Activated naive CD8-positive, alpha-beta T cell treated with anti-CD3 and anti-CD28 coated beads, Interleukin-2, amount 10 ng/mL, durations not matched to agents 7 days and 5 days (primary cell): ENCODE measurements around the gene STX8. TPM values are rescaled to one million over a fixed set of nuclear protein-coding genes. Genes with fewer than 3 reads are reported as not detected.
A peak's percentile ranks its signal among the peaks of the same experiment; 100 is the strongest.

Source experiments
- ATAC-seq: fragments of 150-1000 bp; cut with Tn5 transposase; one replicate; pipeline ENCODE4 v1.10.0; 2021; ENCODE audit warnings: low read depth, moderate library complexity
- POLR2A ChIA-PET: fragments of 350-600 bp; sonication (Branson Sonifier 250); formaldehyde crosslinking; loops from one replicate; lab custom pipeline; 2021; ENCODE audit warnings: antibody characterized with exemption; lab: Charles Lee
- DNase-seq: peaks from one replicate; pipeline ENCODE4 v3.0.0; 2021
- H3K27ac Mint-ChIP-seq: one replicate; pipeline ENCODE4 v1.8.0; 2022; ENCODE audit warnings: mild to moderate bottlenecking, mixed read lengths
- H3K27me3 Mint-ChIP-seq: one replicate; pipeline ENCODE4 v1.8.0; 2022; ENCODE audit warnings: mild to moderate bottlenecking, moderate library complexity, mixed read lengths
- H3K36me3 Mint-ChIP-seq: one replicate; pipeline ENCODE4 v1.8.0; 2021; ENCODE audit warnings: mild to moderate bottlenecking, mixed read lengths
- H3K4me1 Mint-ChIP-seq: one replicate; pipeline ENCODE4 v1.8.0; 2021; ENCODE audit warnings: mixed read lengths
- H3K4me3 Mint-ChIP-seq: one replicate; pipeline ENCODE4 v1.8.0; 2022; ENCODE audit warnings: mild to moderate bottlenecking, moderate library complexity, mixed read lengths
- H3K9me3 Mint-ChIP-seq: one replicate; pipeline ENCODE4 v1.8.0; 2021; ENCODE audit warnings: mixed read lengths
- total RNA-seq, 2 experiments: library from RNA; stranded (reverse); gene quantifications; one replicate each; pipeline ENCODE4 v1.2.3, GENCODE V29; 2021

STX8 gene
- total RNA-seq, 2 experiments from 2014 or later, result 62.6 to 68.9 TPM

- DNase-seq (no peak), ATAC-seq (no peak)
- Mint-ChIP-seq H3K36me3 (no peaks in the 10 kb centered on the region), H3K4me1 (peaks cover 20% of the 10 kb centered on the region), H3K4me3 (no peak overlapping the region), H3K9me3 (peaks cover 3% of the 10 kb centered on the region), H3K27ac (no peak overlapping the region), H3K27me3 (no peaks in the 10 kb centered on the region)
- POLR2A ChIA-PET, result no interaction called here
These were observed 319.8 kb downstream of the STX8 start for GRCh38 chr17:9255833-9256232.

- Mint-ChIP-seq H3K4me1 (peaks cover 20% of the 10 kb centered on the region), H3K27me3 (no peaks in the 10 kb centered on the region), H3K36me3 (no peaks in the 10 kb centered on the region), H3K4me3 (no peak overlapping the region), H3K9me3 (peaks cover 3% of the 10 kb centered on the region), H3K27ac (no peak overlapping the region)
- ATAC-seq, result no peak
- DNase-seq, result no peak
- POLR2A ChIA-PET, result no interaction called here
These were observed 320.8 kb downstream of the STX8 start for GRCh38 chr17:9254841-9255240.

GRCh38 chr17:9253308-9253707, 322.3 kb downstream of the STX8 start:
- no peak for ATAC-seq
- DNase-seq, result no peak
- Mint-ChIP-seq H3K4me1 (peaks cover 15% of the 10 kb centered on the region), H3K27ac (no peak overlapping the region), H3K36me3 (no peaks in the 10 kb centered on the region), H3K9me3 (peaks cover 3% of the 10 kb centered on the region), H3K4me3 (no peak overlapping the region), H3K27me3 (no peaks in the 10 kb centered on the region)
- POLR2A ChIA-PET, result no interaction called here

GRCh38 chr17:9251273-9251672, 324.3 kb downstream of the STX8 start:
- no peak overlapping the region for H3K4me3 Mint-ChIP-seq
- no peak for DNase-seq
- no peaks in the 10 kb centered on the region for H3K36me3 Mint-ChIP-seq
- no peak for ATAC-seq
- no peak overlapping the region for H3K27ac Mint-ChIP-seq
- POLR2A ChIA-PET, result no interaction called here
- no peaks in the 10 kb centered on the region for H3K27me3 Mint-ChIP-seq
- H3K4me1 Mint-ChIP-seq, result peaks cover 14% of the 10 kb centered on the region
- H3K9me3 Mint-ChIP-seq, result peaks cover 3% of the 10 kb centered on the region

GRCh38 chr17:9249245-9249953, 326.2 kb downstream of the STX8 start:
- Mint-ChIP-seq H3K4me1 (peaks cover 14% of the 10 kb centered on the region), H3K27me3 (no peaks in the 10 kb centered on the region), H3K27ac (peak overlapping the region; percentile 31), H3K36me3 (no peaks in the 10 kb centered on the region), H3K9me3 (peaks cover 3% of the 10 kb centered on the region), H3K4me3 (no peak overlapping the region)
- POLR2A ChIA-PET, result no interaction called here
- no peak for ATAC-seq
- DNase-seq, result no peak

- ATAC-seq (no peak), DNase-seq (no peak)
- Mint-ChIP-seq H3K27ac (no peak overlapping the region), H3K36me3 (no peaks in the 10 kb centered on the region), H3K27me3 (no peaks in the 10 kb centered on the region), H3K4me1 (peaks cover 3% of the 10 kb centered on the region), H3K4me3 (no peak overlapping the region), H3K9me3 (no peaks in the 10 kb centered on the region)
- POLR2A ChIA-PET, result no interaction called here
These were observed 328.1 kb downstream of the STX8 start for GRCh38 chr17:9247401-9247938.

- H3K36me3 Mint-ChIP-seq, result no peaks in the 10 kb centered on the region
- H3K4me3 Mint-ChIP-seq, result no peak overlapping the region
- DNase-seq, result no peak
- ATAC-seq, result no peak
- H3K9me3 Mint-ChIP-seq, result no peaks in the 10 kb centered on the region
- H3K4me1 Mint-ChIP-seq, result peaks cover 4% of the 10 kb centered on the region
- POLR2A ChIA-PET, result no interaction called here
- no peak overlapping the region for H3K27ac Mint-ChIP-seq
- no peaks in the 10 kb centered on the region for H3K27me3 Mint-ChIP-seq
These were observed 331.3 kb downstream of the STX8 start for GRCh38 chr17:9244066-9245052.

GRCh38 chr17:9242983-9243382, 332.6 kb downstream of the STX8 start:
- DNase-seq (no peak), ATAC-seq (no peak)
- Mint-ChIP-seq H3K36me3 (no peaks in the 10 kb centered on the region), H3K4me3 (no peak overlapping the region), H3K4me1 (peaks cover 7% of the 10 kb centered on the region), H3K27ac (no peak overlapping the region), H3K9me3 (no peaks in the 10 kb centered on the region), H3K27me3 (peaks cover 2% of the 10 kb centered on the region)
- POLR2A ChIA-PET, result no interaction called here

- peaks cover 2% of the 10 kb centered on the region for H3K27me3 Mint-ChIP-seq
- H3K4me1 Mint-ChIP-seq, result peaks cover 7% of the 10 kb centered on the region
- no peaks in the 10 kb centered on the region for H3K9me3 Mint-ChIP-seq
- no peak overlapping the region for H3K27ac Mint-ChIP-seq
- H3K4me3 Mint-ChIP-seq, result no peak overlapping the region
- no peaks in the 10 kb centered on the region for H3K36me3 Mint-ChIP-seq
- POLR2A ChIA-PET, result no interaction called here
- DNase-seq, result no peak
- ATAC-seq, result no peak
These were observed 333.1 kb downstream of the STX8 start for GRCh38 chr17:9242497-9242881.

GRCh38 chr17:9241774-9242496, 333.7 kb downstream of the STX8 start:
- Mint-ChIP-seq H3K27me3 (peaks cover 2% of the 10 kb centered on the region), H3K9me3 (no peaks in the 10 kb centered on the region), H3K4me3 (peak overlapping the region; percentile 22), H3K36me3 (no peaks in the 10 kb centered on the region), H3K4me1 (peaks cover 7% of the 10 kb centered on the region), H3K27ac (no peak overlapping the region)
- POLR2A ChIA-PET, result interaction anchor here (0.8 kb wide), 1 partner anchor 115 kb away, joined by 7 read pairs; no protein-coding TSS in a partner anchor
- DNase-seq (no peak), ATAC-seq (no peak)

GRCh38 chr17:9241371-9241712, 334.3 kb downstream of the STX8 start:
- no peak for DNase-seq
- H3K4me1 Mint-ChIP-seq, result peaks cover 7% of the 10 kb centered on the region
- no peaks in the 10 kb centered on the region for H3K9me3 Mint-ChIP-seq
- H3K36me3 Mint-ChIP-seq, result no peaks in the 10 kb centered on the region
- H3K27ac Mint-ChIP-seq, result no peak overlapping the region
- POLR2A ChIA-PET, result interaction anchor here (0.8 kb wide), 1 partner anchor 115 kb away, joined by 7 read pairs; no protein-coding TSS in a partner anchor
- H3K27me3 Mint-ChIP-seq, result peaks cover 2% of the 10 kb centered on the region
- ATAC-seq, result no peak
- peak overlapping the region; percentile 22 for H3K4me3 Mint-ChIP-seq

GRCh38 chr17:9240659-9241370, 334.8 kb downstream of the STX8 start:
- no peak overlapping the region for H3K27ac Mint-ChIP-seq
- H3K27me3 Mint-ChIP-seq, result peaks cover 2% of the 10 kb centered on the region
- H3K4me3 Mint-ChIP-seq, result no peak overlapping the region
- no peaks in the 10 kb centered on the region for H3K9me3 Mint-ChIP-seq
- ATAC-seq (no peak), DNase-seq (no peak)
- POLR2A ChIA-PET, result no interaction called here
- H3K4me1 Mint-ChIP-seq, result peaks cover 7% of the 10 kb centered on the region
- no peaks in the 10 kb centered on the region for H3K36me3 Mint-ChIP-seq
